A549 (cell line): ENCODE data around the gene OR5P2.

Experiments used
- CBX8 ChIP-seq: fragments of 200-600 bp; sonication (generic); IDR thresholded peaks from 2 replicates; pipeline ENCODE4 v1.6.1; 2016
- CTCF ChIP-seq: fragments of >200 bp; sonication (Bioruptor Twin); formaldehyde crosslinking; IDR thresholded peaks from 3 replicates; pipeline ENCODE4 v1.5.1; 2016
- EP300 ChIP-seq, 2 experiments: fragments of >200 bp; sonication (Bioruptor Twin); formaldehyde crosslinking; IDR thresholded peaks; 2 replicates in 1 of 2; 3 replicates in 1 of 2; pipeline ENCODE4 v1.6.1; 2016 to 2017
- ESRRA ChIP-seq: fragments of 150-350 bp; IDR thresholded peaks from 2 replicates; pipeline ENCODE4 v1.6.1; 2014; ENCODE audit warnings: mild to moderate bottlenecking, low read length, borderline replicate concordance
- HOXA7 ChIP-seq: fragments of 250-450 bp; sonication (Bioruptor Pico); IDR thresholded peaks from 2 replicates; pipeline ENCODE4 v1.5.0; 2020; ENCODE audit warnings: mild to moderate bottlenecking, moderate library complexity
- POLR2A ChIP-seq: IDR thresholded peaks from 2 replicates; pipeline ENCODE4 v1.6.1; 2012; ENCODE audit warnings: mild to moderate bottlenecking, low read length

DNA sequence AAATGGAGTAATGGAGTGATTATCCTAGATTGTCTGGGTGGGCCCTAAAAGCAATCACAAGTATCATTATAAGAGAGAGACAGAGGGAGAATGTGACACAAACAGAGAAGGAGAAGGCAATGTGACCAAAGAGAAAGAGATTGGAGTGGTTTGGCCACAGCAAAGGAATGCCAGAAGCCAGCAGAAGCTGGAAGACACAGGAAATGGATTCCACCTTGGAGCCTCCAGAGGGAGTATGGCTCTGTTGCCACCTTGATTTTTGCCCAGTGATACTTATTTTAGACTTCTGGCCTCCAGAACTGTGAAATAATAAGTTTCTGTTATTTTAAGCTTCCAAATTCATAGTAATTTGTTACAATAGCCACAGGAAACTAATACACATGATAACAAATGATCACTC, 36.8 kb upstream of the OR5P2 start:
- TF ChIP-seq POLR2A (no peak), CTCF (no peak), EP300 (IDR thresholded peaks at IDR 0.05) (no peak), HOXA7 (CRISPR knock-in tag) (no peak), ESRRA (no peak), CBX8 (no peak)
